NOMO-1 treated with DMSO at 0.1 percent for 48 hours (cell line): ENCODE data around the gene RPS24.

Experiments used
- DNase-seq: peaks from one replicate; lab custom pipeline; 2025; ENCODE audit not compliant: unreplicated experiment; lab: John Stamatoyannopoulos, UW

RPS24 gene

GRCh38 chr10:78025685-78026364 lies 7.8 kb upstream of the RPS24 start:
- DNase-seq, result no peak

DNA sequence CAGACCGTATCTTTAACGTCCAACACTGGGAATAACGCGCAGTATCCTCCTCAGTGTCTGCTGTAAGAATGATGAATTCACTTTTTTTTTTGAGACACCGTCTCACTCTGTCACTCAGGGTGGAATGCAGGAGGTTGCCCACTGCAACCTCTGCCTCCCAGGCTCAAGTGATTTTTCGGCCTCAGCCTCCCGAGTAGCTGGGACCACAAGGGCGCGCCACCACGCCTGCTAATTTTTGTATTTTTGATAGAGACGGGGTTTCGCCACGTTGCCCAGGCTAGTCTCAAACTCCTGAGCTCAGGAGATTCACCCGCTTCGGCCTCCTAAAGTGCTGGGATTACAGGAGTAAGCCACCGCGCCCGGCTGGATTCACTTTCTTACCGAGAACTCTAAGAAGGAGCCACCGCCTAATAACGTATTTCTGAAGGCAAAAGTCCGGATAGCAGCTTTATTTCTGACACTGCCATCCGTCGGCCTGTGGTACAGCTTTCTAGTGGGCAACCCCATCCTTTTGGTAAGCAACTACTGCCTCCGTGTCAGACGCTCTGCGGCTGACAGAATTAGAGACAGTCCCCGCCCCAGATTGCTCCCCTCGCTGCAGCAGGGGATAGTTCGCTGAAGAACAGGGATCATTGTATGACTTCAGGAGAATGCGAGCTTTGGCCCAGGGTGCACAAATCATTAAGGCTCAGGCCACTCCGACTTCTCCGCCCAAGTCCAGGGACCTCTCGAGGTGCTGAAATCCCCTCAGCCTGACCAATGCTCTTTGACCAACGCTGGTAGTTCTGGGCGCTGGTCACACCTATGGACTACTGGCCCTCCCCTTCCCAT lies 5.0 kb upstream of the RPS24 start:
- peak; percentile 5 for DNase-seq

- peak; percentile 88 for DNase-seq
Measured at GRCh38 chr10:78029269-78030226, 4.1 kb upstream of the RPS24 start, which contains the start of gene POLR3A. Gene POLR3A, minus strand, starts transcription at chr10:78029515. Its CDS starts 108 bp downstream, at chr10:78029407.

GRCh38 chr10:78033387-78033636 lies 351 bp upstream of the RPS24 start:
- DNase-seq, result no peak

DNA sequence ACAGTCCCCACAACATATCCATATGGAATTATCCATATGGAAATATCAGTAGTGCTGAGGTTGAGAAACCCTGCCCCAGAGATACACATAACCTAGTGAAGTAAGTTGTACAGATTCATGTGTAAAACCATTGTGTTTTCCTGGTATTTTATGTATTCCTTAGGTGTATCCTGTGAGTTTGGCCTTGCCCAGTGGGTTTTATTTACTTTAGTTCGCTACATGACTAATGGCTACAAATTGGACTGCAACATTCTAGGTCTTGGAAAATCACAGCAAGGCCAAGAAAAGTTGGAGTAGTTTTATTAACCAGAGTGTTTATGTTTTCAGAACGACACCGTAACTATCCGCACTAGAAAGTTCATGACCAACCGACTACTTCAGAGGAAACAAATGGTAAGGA lies 1.4 kb downstream of the RPS24 start:
- DNase-seq, result no peak

GRCh38 chr10:78035437-78035836 lies 1.8 kb downstream of the RPS24 start:
- DNase-seq, result no peak

- no peak for DNase-seq
Measured at GRCh38 chr10:78035933-78036583, 2.4 kb downstream of the RPS24 start.

- DNase-seq, result no peak
Measured at GRCh38 chr10:78038105-78038504, 4.4 kb downstream of the RPS24 start.

- no peak for DNase-seq
Measured at GRCh38 chr10:78038791-78039547, 5.3 kb downstream of the RPS24 start.

DNA sequence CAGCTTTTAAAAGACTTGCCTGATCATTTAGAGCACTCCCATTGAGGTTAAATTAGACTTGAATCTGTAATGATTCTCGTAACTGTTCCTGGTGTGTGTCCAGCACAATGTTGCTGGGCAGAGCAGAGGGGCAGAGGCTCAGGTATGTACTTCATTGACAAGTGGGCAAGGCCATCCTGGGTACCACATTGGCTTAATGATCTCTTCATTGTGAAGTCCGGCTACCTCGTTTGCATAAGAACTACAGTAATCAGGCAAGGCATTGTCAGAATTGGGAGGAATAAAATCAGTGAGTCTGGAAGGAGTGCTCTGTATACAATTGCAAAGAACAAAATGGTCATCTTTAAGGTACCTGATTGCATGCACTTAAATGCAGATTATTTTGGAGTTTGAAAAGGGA lies 6.1 kb downstream of the RPS24 start:
- no peak for DNase-seq

- no peak for DNase-seq
Measured at GRCh38 chr10:78041170-78042057, 7.8 kb downstream of the RPS24 start.

DNA sequence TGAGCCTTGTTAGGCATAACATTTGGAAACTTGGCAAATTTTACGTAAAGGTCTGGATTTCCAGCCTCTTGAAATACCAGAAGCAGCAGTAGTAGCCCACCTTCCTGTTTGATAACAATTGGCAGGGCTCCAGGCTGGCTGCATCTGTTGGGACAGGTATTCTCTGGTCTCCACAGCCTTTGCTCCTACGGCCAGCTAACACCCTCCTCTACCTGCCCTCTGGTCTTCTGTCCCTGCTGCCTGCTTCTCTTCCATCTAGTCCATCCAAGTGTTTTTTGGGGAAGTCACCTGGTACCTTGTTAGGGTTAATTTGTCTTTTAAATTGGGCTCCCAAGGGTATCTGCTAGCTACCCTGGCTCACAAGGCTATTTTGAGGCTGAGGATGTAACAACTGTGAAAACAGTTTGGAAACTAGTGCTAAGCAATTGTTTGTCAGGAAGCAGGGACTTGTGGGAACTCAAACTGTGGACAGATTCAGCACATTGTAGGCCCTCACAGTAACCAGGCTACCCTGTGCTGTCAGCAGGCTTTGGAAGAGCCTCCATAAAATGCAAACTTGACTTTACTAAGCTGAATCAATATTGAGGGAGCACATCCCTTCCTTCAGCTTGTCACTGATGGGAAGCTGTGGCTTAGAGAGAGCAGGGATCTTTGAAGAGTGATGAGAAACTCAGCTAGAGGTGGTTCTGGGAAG lies 8.5 kb downstream of the RPS24 start:
- DNase-seq, result no peak

- no peak for DNase-seq
Measured at GRCh38 chr10:78042752-78043104, 9.1 kb downstream of the RPS24 start.

DNA sequence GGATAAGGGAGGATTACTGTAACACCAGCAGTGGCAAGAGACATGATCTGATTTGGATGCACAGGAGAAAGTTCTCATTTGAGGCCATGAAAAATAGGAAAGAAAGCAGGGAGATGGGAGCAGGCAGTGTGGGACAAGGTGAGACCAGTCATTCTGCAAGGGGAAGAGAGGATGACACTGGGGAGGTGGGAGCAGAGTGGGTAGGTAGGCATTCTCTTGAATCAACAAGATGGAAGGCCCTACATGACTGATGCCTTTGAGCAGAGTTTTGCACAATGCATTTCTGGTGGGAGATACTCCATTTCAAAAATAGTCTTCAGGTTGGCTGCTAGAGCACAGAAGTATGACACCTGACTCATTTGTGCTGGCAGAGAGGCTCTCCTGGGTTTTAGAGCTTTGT lies 10.5 kb downstream of the RPS24 start:
- no peak for DNase-seq

GRCh38 chr10:78044699-78045098 lies 11.0 kb downstream of the RPS24 start:
- no peak for DNase-seq

GRCh38 chr10:78045237-78045636 lies 11.6 kb downstream of the RPS24 start:
- peak; percentile 68 for DNase-seq

GRCh38 chr10:78045856-78046255 lies 12.2 kb downstream of the RPS24 start:
- DNase-seq, result no peak

DNA sequence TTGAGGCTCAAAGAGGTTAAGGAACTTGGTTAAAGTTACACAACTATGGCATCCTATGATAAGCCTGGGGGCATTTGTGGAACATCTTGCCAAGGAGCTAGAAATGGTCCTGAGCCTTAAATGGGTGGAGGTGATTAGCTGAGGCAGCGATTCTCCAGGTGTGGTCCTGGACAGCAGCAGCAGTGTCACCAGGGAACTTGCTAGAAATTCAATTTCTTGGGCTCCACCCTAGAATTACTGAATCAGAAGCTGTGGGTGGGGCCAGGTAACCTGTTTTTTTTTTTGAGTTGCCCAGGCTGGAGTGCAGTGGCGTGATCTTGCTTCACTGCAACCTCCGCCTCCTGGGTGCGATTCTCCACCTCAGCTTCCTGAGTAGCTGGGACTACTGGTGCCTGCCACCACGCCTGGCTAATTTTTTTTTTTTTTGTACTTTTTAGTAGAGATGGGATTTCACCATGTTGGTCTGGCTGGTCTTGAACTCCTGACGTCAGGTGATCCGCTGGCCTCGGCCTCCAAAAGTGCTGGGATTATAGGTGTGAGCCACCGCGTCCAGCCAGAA lies 13.1 kb downstream of the RPS24 start:
- no peak for DNase-seq
